PC-9 (cell line): ENCODE results near the gene TCEA2. TPM values are rescaled to one million over a fixed set of nuclear protein-coding genes. Genes with fewer than 3 reads are reported as not detected.

Experiments used
- BruUV-seq: library from RNA; stranded (reverse); fragments of 400-500 nt; replicated peaks from 2 replicates; lab custom pipeline; 2021; lab: Mats Ljungman, UMichigan
- CTCF ChIA-PET: fragments of 300-600 bp; sonication (Branson Sonifier 250); formaldehyde crosslinking; loops from one replicate; lab custom pipeline; 2022; ENCODE audit warnings: antibody characterized with exemption; lab: Charles Lee
- POLR2A ChIA-PET: fragments of 300-600 bp; sonication (Branson Sonifier 250); formaldehyde crosslinking; loops from one replicate; lab custom pipeline; 2022; ENCODE audit warnings: antibody characterized with exemption; ENCODE audit not compliant: unreplicated experiment; lab: Charles Lee
- DNase-seq, 2 experiments: peaks; one replicate each; pipeline versions ENCODE4 v3.0.0 to v3.0.0-alpha.2; 2015 to 2022; ENCODE audit warnings: mixed read lengths in 1 of 2
- H2AFZ ChIP-seq: fragments of 200-600 bp; sonication (generic); 2 replicates; pipeline ENCODE4 v1.8.1; 2017; ENCODE audit warnings: antibody characterized with exemption
- H3F3A ChIP-seq: fragments of 200-600 bp; sonication (generic); 2 replicates; pipeline ENCODE4 v1.8.1; 2017; ENCODE audit warnings: antibody characterized with exemption, mild to moderate bottlenecking, low read depth; ENCODE audit not compliant: insufficient read depth
- H3K27ac ChIP-seq: fragments of 200-600 bp; sonication (generic); 2 replicates; pipeline ENCODE4 v1.6.1; 2016; ENCODE audit warnings: mixed run types
- H3K27me3 ChIP-seq: fragments of 200-600 bp; sonication (generic); 2 replicates; pipeline ENCODE4 v1.6.1; 2016; ENCODE audit warnings: low read depth, mixed run types; ENCODE audit not compliant: insufficient read depth
- H3K36me3 ChIP-seq: fragments of 200-600 bp; sonication (generic); 2 replicates; pipeline ENCODE4 v1.6.1; 2016; ENCODE audit warnings: low read depth, mixed run types
- H3K4me1 ChIP-seq: fragments of 200-600 bp; sonication (generic); replicated peaks from 2 replicates; pipeline ENCODE4 v1.6.1; 2016; ENCODE audit warnings: mixed run types; ENCODE audit not compliant: insufficient read depth
- H3K4me2 ChIP-seq: fragments of 200-600 bp; sonication (generic); 2 replicates; pipeline ENCODE4 v1.6.1; 2017; ENCODE audit warnings: mixed run types
- H3K4me3 ChIP-seq: fragments of 200-600 bp; sonication (generic); 2 replicates; pipeline ENCODE4 v1.6.1; 2016; ENCODE audit warnings: mixed run types
- H3K79me2 ChIP-seq: fragments of 200-600 bp; sonication (generic); 2 replicates; pipeline ENCODE4 v1.6.1; 2017; ENCODE audit warnings: low read depth, mixed run types
- H3K9me2 ChIP-seq: fragments of 200-600 bp; sonication (generic); 2 replicates; pipeline ENCODE4 v1.8.1; 2017; ENCODE audit warnings: mild to moderate bottlenecking; ENCODE audit not compliant: insufficient read depth
- H3K9me3 ChIP-seq: fragments of 200-600 bp; sonication (generic); 2 replicates; pipeline ENCODE4 v1.8.1; 2016; ENCODE audit warnings: low read depth; ENCODE audit not compliant: insufficient read depth
- H4K20me1 ChIP-seq: fragments of 200-600 bp; sonication (generic); 2 replicates; pipeline ENCODE4 v1.8.1; 2017; ENCODE audit not compliant: insufficient read depth
- CTCF ChIP-seq: fragments of 200-600 bp; sonication (generic); conservative IDR thresholded peaks from 2 replicates; pipeline ENCODE4 v1.6.1; 2017; ENCODE audit warnings: mixed run types, antibody characterized with exemption, mild to moderate bottlenecking, moderate library complexity
- EZH2 ChIP-seq: fragments of 200-600 bp; sonication (generic); IDR thresholded peaks from 2 replicates; pipeline ENCODE4 v1.8.0; 2017; ENCODE audit warnings: antibody characterized with exemption, low read depth
- intact Hi-C: fragments of 100-400 bp; cut with micrococcal nuclease; formaldehyde crosslinking; loops from one replicate; pipeline ENCODE4 v1.10.0; 2022; ENCODE audit not compliant: unreplicated experiment
- total RNA-seq: library from RNA; stranded (reverse); gene quantifications from 2 replicates; pipeline ENCODE4 v1.2.3, GENCODE V29; 2021

The TCEA2 gene
- total RNA-seq, 1 experiment from 2014 or later = 100 TPM

- TF ChIP-seq EZH2 = no peak
- BruUV-seq = no TSS peak
- no peak overlapping the region for H3K4me3 ChIP-seq
- H3F3A ChIP-seq = peaks cover 3% of the 10 kb centered on the region; the same call in 1 of the 2 replicates
- H3K79me2 ChIP-seq = peaks cover 12% of the 10 kb centered on the region
- peaks cover 9% of the 10 kb centered on the region for H3K4me1 ChIP-seq
- H3K9me2 ChIP-seq = no peaks in the 10 kb centered on the region
- intact Hi-C loops = no loop called here
- H2AFZ ChIP-seq = no peak overlapping the region
- no peak overlapping the region for H3K4me2 ChIP-seq
- H3K27me3 ChIP-seq = no peaks in the 10 kb centered on the region
- no peaks in the 10 kb centered on the region for H3K9me3 ChIP-seq
- H4K20me1 ChIP-seq = peaks cover 14% of the 10 kb centered on the region
- no peaks in the 10 kb centered on the region for H3K36me3 ChIP-seq
- ChIA-PET POLR2A (no interaction called here), CTCF (no interaction called here)
- no peak for DNase-seq
- H3K27ac ChIP-seq = no peak overlapping the region
Measured at GRCh38 chr20:64073476-64074183, 10.6 kb downstream of the TCEA2 start.

DNA sequence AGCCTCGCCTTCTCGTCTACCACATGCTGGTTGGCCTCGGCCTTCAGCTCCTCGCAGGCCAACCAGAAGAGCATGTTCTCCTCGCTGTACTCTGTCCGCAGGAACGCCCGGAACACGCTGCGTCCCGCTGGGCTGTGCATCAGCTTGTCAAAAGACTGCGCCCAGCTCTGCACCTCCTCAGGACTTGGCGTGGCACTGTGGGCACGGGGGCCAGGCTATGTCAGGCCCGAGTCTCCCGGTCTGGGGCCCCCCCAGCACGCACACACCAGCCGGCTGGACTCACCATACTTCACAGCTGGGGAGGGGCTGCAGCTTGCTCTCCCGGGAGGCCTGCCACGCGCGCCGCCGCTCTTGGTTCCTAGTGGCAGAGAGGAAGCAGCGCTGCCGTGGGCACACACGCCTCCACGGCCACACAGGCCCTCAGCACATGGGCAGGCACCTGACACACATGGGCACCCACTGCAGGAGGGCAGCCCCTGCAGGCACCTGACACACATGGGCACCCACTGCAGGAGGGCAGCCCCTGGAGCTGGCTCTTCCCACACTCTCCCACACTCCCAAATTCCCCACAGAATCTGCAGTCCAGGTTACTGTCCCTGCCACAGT is 11.3 kb downstream of the TCEA2 start:
- BruUV-seq = no TSS peak
- Histone ChIP-seq H2AFZ (no peak overlapping the region), H3K36me3 (no peaks in the 10 kb centered on the region)

GRCh38 chr20:64074963-64075362 is 12.0 kb downstream of the TCEA2 start:
- no peak for DNase-seq
- Histone ChIP-seq H4K20me1 (peaks cover 12% of the 10 kb centered on the region), H3K4me1 (peaks cover 14% of the 10 kb centered on the region), H3K79me2 (peaks cover 12% of the 10 kb centered on the region), H3K27ac (no peak overlapping the region), H3F3A (peaks cover 12% of the 10 kb centered on the region), H3K9me2 (no peaks in the 10 kb centered on the region), H3K36me3 (no peaks in the 10 kb centered on the region), H3K4me3 (no peak overlapping the region), H2AFZ (no peak overlapping the region), H3K4me2 (no peak overlapping the region), H3K9me3 (no peaks in the 10 kb centered on the region), H3K27me3 (no peaks in the 10 kb centered on the region)
- TF ChIP-seq CTCF = no peak
- TF ChIP-seq EZH2 = no peak
- POLR2A ChIA-PET = no interaction called here
- no TSS peak for BruUV-seq
- intact Hi-C loops = no loop called here
- CTCF ChIA-PET = no interaction called here

More for the DNA sequence above, 11.3 kb downstream of the TCEA2 start:
- no peak overlapping the region for H3K4me2 ChIP-seq
- H3K9me2 ChIP-seq = no peaks in the 10 kb centered on the region
- no peak for DNase-seq
- TF ChIP-seq CTCF (no peak), EZH2 (no peak)
- POLR2A ChIA-PET = no interaction called here
- no peaks in the 10 kb centered on the region for H3K9me3 ChIP-seq
- intact Hi-C loops = no loop called here
- CTCF ChIA-PET = no interaction called here
- H3F3A ChIP-seq = peaks cover 8% of the 10 kb centered on the region; the same call in 1 of the 2 replicates
- no peaks in the 10 kb centered on the region for H3K27me3 ChIP-seq
- peaks cover 14% of the 10 kb centered on the region for H3K4me1 ChIP-seq
- peaks cover 14% of the 10 kb centered on the region for H4K20me1 ChIP-seq
- no peak overlapping the region for H3K4me3 ChIP-seq
- no peak overlapping the region for H3K27ac ChIP-seq
- H3K79me2 ChIP-seq = peaks cover 12% of the 10 kb centered on the region
